ENCODE data around the gene BTG3.

BTG3 gene

GRCh38 chr21:17552410-17552809, 60.3 kb downstream of the BTG3 start:
- DNase-seq (ENCODE audit: low read depth, low spot score): no peak
- no peak for TF ChIP-seq CTCF (IDR thresholded peaks at IDR 0.05; ENCODE audit: insufficient read depth, low read length, missing control alignments)
- POLR2A ChIA-PET: no interaction called here
- CTCF ChIA-PET: interaction anchor here (0.7 to 1.3 kb wide), 2 partner anchors 10 to 165 kb away, joined by 3 read pairs; no protein-coding TSS in a partner anchor
- H3K4me3 ChIP-seq (ENCODE audit: low read depth, low read length): no peak overlapping the region

- TF ChIP-seq CTCF (IDR thresholded peaks at IDR 0.05; ENCODE audit: insufficient read depth, low read length, missing control alignments): no peak
- DNase-seq (ENCODE audit: low read depth, low spot score): no peak
- CTCF ChIA-PET: no interaction called here
- POLR2A ChIA-PET: no interaction called here
- no peak overlapping the region for H3K4me3 ChIP-seq (ENCODE audit: low read depth, low read length)
These were observed 61.9 kb downstream of the BTG3 start for GRCh38 chr21:17550671-17551308.

DNA sequence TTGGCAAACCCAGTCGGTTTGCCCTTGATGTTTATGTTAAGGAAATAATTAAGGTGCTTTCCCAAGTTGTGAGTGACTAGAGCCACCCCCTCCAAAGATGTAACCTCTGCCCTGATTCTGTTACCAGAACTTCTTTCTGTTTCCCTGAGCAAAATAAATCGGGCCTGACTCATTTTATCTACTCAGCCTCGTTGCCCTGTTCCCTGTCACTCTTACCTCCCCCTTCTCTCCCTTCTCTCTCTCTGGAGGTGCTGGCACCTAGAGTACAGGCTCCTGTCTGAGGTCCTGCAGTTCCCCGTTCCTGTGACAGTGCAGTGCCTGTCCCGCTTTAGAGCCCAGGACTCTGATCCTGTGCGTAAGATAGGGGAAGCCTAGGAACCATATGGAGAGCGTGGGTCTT, 64.4 kb downstream of the BTG3 start:
- no peak for TF ChIP-seq CTCF (IDR thresholded peaks at IDR 0.05; ENCODE audit: insufficient read depth, low read length, missing control alignments)
- H3K4me3 ChIP-seq (ENCODE audit: low read depth, low read length): no peak overlapping the region
- ChIA-PET CTCF (no interaction called here), POLR2A (no interaction called here)
- no peak for DNase-seq (ENCODE audit: low read depth, low spot score)

DNA sequence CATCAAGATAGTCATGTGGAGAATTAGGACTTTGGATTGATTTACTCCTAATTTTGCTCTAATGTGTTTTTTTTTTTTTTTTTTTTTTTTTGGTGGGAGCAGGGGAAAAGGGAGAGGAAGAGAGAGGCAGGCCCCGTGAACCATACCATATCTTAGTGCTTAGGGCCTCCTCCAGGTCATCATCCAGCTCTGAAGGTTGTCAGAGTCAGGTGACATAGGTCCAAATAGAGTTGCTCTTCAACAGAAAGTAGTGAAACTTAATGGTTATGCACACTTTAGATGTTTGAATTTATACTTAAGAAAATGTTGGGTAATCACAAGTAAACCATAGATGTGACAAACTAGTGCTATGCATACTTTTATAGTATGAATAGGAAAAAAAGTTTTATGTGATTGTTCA, 67.7 kb downstream of the BTG3 start:
- CTCF ChIA-PET: no interaction called here
- DNase-seq (ENCODE audit: low read depth, low spot score): no peak
- POLR2A ChIA-PET: no interaction called here
- no peak for TF ChIP-seq CTCF (IDR thresholded peaks at IDR 0.05; ENCODE audit: insufficient read depth, low read length, missing control alignments)
- no peak overlapping the region for H3K4me3 ChIP-seq (ENCODE audit: low read depth, low read length)

Measured in AG04449 (cell line).